ENCODE measurements around the gene ZSCAN23.

The ZSCAN23 gene
- long read RNA-seq, partial matches to known transcripts, result 7 of 24 reads
- long read RNA-seq, other reads (novel, unspliced or antisense), result 16 of 24 reads

GRCh38 chr6:28443112-28443773, at the start of gene ZSCAN23:
TSS of gene ZSCAN23 (minus strand) at chr6:28443491. CDS start at chr6:28436266, 7,225 bp downstream.
- TF ChIP-seq REST (IDR thresholded peaks at IDR 0.05; ENCODE audit: insufficient replicate concordance, low read depth) (peak; percentile 53), GABPA (IDR thresholded peaks at IDR 0.05; ENCODE audit: low read depth) (peak; percentile 94), CTCF (IDR thresholded peaks at IDR 0.05; ENCODE audit: insufficient read depth, low read length) (no peak), SPI1 (IDR thresholded peaks at IDR 0.05; ENCODE audit: borderline replicate concordance, low read depth) (no peak), POLR2AphosphoS5 (IDR thresholded peaks at IDR 0.05; ENCODE audit: low read depth) (peak; percentile 58)
- Histone ChIP-seq H3K27ac (replicated peaks) (peak within 1 kb of the TSS; percentile 56), H3K4me3 (replicated peaks; ENCODE audit: insufficient read depth, low read length) (peak within 1 kb of the TSS; percentile 75), H3K27me3 (ENCODE audit: insufficient read depth, poor library complexity, severe bottlenecking) (no peaks in the 10 kb centered on the region)
- peak; percentile 59 to 86 for DNase-seq (ENCODE audit: low read depth in 1 of 2, low spot score in 1 of 2)

GRCh38 chr6:28491984-28492317, 48.7 kb upstream of the ZSCAN23 start:
- no peak for DNase-seq (ENCODE audit: low read depth in 1 of 2, low spot score in 1 of 2)
- H3K27ac ChIP-seq (replicated peaks), result no peak overlapping the region
- peaks cover 2% of the 10 kb centered on the region for H3K27me3 ChIP-seq (ENCODE audit: insufficient read depth, poor library complexity, severe bottlenecking)
- no peak overlapping the region for H3K4me3 ChIP-seq (replicated peaks; ENCODE audit: insufficient read depth, low read length)
- TF ChIP-seq SPI1 (IDR thresholded peaks at IDR 0.05; ENCODE audit: borderline replicate concordance, low read depth) (no peak), REST (IDR thresholded peaks at IDR 0.05; ENCODE audit: insufficient replicate concordance, low read depth) (no peak), POLR2AphosphoS5 (IDR thresholded peaks at IDR 0.05; ENCODE audit: low read depth) (no peak), CTCF (IDR thresholded peaks at IDR 0.05; ENCODE audit: insufficient read depth, low read length) (no peak), GABPA (IDR thresholded peaks at IDR 0.05; ENCODE audit: low read depth) (no peak)

GRCh38 chr6:28490205-28490890, 47.1 kb upstream of the ZSCAN23 start:
- DNase-seq (ENCODE audit: low read depth in 1 of 2, low spot score in 1 of 2), result no peak
- Histone ChIP-seq H3K4me3 (replicated peaks; ENCODE audit: insufficient read depth, low read length) (peak overlapping the region; percentile 51), H3K27me3 (ENCODE audit: insufficient read depth, poor library complexity, severe bottlenecking) (peaks cover 2% of the 10 kb centered on the region), H3K27ac (replicated peaks) (no peak overlapping the region; the same call in 1 of the 2 replicates)
- TF ChIP-seq REST (IDR thresholded peaks at IDR 0.05; ENCODE audit: insufficient replicate concordance, low read depth) (no peak), CTCF (IDR thresholded peaks at IDR 0.05; ENCODE audit: insufficient read depth, low read length) (no peak), SPI1 (IDR thresholded peaks at IDR 0.05; ENCODE audit: borderline replicate concordance, low read depth) (no peak), POLR2AphosphoS5 (IDR thresholded peaks at IDR 0.05; ENCODE audit: low read depth) (no peak), GABPA (IDR thresholded peaks at IDR 0.05; ENCODE audit: low read depth) (no peak)

All from HL-60 (cell line).